ENCODE measurements around the gene GPC1.

GRCh38 chr2:240460781-240461431, 25.4 kb downstream of the GPC1 start:
- TF ChIP-seq ZNF565 (CRISPR knock-in tag; conservative IDR thresholded peaks at IDR 0.05; ENCODE audit: low read depth) (no peak), BACH2 (CRISPR knock-in tag; IDR thresholded peaks at IDR 0.05; ENCODE audit: borderline replicate concordance) (no peak), SNAI2 (CRISPR knock-in tag; IDR thresholded peaks at IDR 0.05) (no peak)
- TF ChIP-seq, protein P1, sequence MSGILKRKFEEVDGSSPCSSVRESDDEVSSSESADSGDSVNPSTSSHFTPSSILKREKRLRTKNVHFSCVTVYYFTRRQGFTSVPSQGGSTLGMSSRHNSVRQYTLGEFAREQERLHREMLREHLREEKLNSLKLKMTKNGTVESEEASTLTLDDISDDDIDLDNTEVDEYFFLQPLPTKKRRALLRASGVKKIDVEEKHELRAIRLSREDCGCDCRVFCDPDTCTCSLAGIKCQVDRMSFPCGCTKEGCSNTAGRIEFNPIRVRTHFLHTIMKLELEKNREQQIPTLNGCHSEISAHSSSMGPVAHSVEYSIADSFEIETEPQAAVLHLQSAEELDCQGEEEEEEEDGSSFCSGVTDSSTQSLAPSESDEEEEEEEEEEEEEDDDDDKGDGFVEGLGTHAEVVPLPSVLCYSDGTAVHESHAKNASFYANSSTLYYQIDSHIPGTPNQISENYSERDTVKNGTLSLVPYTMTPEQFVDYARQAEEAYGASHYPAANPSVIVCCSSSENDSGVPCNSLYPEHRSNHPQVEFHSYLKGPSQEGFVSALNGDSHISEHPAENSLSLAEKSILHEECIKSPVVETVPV (CRISPR knock-in tag; IDR thresholded peaks at IDR 0.05), result no peak
- TF ChIP-seq, protein P2, sequence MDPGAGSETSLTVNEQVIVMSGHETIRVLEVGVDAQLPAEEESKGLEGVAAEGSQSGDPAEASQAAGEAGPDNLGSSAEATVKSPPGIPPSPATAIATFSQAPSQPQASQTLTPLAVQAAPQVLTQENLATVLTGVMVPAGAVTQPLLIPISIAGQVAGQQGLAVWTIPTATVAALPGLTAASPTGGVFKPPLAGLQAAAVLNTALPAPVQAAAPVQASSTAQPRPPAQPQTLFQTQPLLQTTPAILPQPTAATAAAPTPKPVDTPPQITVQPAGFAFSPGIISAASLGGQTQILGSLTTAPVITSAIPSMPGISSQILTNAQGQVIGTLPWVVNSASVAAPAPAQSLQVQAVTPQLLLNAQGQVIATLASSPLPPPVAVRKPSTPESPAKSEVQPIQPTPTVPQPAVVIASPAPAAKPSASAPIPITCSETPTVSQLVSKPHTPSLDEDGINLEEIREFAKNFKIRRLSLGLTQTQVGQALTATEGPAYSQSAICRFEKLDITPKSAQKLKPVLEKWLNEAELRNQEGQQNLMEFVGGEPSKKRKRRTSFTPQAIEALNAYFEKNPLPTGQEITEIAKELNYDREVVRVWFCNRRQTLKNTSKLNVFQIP (CRISPR knock-in tag; IDR thresholded peaks at IDR 0.05; ENCODE audit: borderline replicate concordance, low read depth), result no peak
